B cell (primary cell): ENCODE results near the gene BCL3.

ENCODE experiments used
- EZH2 ChIP-seq: IDR thresholded peaks from 2 replicates; pipeline ENCODE4 v1.6.1; 2012; ENCODE audit warnings: borderline replicate concordance, low read depth, mild to moderate bottlenecking, moderate library complexity, low read length; ENCODE audit not compliant: insufficient read depth, poor library complexity, severe bottlenecking
- TF ChIP-seq, protein P1 (sequence below): fragments of 200-600 bp; IDR thresholded peaks from one replicate; pipeline ENCODE4 v1.8.0; 2022; ENCODE audit warnings: antibody characterized with exemption, mild to moderate bottlenecking

DNA sequence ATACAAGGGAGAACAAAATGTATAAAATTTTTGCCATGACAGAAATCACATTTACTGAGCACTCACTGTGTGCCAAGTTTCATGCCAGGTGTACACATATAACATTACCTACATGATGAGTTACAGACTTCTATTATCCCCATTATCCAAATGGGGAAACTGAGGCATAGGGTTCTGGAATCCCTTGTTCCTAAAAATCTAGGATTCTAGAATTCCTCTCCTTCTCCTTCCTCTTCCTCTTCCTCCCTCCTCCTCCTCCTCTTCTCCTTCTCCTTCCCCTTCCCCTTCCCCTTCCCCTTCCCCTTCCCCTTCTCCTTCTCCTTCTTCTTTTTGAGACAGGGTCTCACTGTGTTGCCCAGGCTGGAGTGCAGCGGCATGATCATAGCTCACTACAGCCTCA lies 14.2 kb upstream of the BCL3 start:
- TF ChIP-seq, protein P1, sequence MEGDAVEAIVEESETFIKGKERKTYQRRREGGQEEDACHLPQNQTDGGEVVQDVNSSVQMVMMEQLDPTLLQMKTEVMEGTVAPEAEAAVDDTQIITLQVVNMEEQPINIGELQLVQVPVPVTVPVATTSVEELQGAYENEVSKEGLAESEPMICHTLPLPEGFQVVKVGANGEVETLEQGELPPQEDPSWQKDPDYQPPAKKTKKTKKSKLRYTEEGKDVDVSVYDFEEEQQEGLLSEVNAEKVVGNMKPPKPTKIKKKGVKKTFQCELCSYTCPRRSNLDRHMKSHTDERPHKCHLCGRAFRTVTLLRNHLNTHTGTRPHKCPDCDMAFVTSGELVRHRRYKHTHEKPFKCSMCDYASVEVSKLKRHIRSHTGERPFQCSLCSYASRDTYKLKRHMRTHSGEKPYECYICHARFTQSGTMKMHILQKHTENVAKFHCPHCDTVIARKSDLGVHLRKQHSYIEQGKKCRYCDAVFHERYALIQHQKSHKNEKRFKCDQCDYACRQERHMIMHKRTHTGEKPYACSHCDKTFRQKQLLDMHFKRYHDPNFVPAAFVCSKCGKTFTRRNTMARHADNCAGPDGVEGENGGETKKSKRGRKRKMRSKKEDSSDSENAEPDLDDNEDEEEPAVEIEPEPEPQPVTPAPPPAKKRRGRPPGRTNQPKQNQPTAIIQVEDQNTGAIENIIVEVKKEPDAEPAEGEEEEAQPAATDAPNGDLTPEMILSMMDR: no peak
- TF ChIP-seq EZH2: no peak
